GM18951 (cell line): ENCODE results near the gene SLK.

Source experiments
- POLR2A ChIP-seq: IDR thresholded peaks from 4 replicates; pipeline ENCODE4 v1.6.1; 2011; ENCODE audit warnings: mild to moderate bottlenecking; ENCODE audit not compliant: insufficient read length, insufficient read depth; ENCODE audit errors: extremely low read depth
- in situ Hi-C: fragments of 300-500 bp; cut with MboI; formaldehyde crosslinking; loops from one replicate; pipeline ENCODE4 v1.12.0; 2022; ENCODE audit warnings: low sequenced_read_pairs, mixed read lengths, inconsistent platforms; ENCODE audit not compliant: unreplicated experiment

The SLK gene

DNA sequence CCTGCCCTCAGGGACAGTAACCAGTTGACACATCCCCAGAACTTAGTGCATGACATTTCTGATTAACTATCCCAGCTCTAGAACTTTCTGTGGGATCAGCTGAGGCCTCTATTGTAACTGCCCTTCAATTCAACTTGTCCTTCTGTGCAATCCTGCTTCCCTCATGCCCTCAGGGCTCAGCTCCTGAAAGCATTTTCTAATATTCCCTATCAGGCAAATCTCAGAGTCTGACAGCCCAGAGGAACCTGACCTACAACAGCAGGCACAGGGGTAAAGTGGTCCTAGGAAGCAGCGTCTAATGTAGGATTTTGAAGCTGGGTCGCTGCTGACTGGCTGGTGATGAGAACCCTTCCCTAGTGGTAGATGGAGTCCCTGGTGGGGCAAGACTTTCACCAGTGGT lies 35.3 kb upstream of the SLK start:
- TF ChIP-seq POLR2A = no peak
- in situ Hi-C loops = no loop called here

DNA sequence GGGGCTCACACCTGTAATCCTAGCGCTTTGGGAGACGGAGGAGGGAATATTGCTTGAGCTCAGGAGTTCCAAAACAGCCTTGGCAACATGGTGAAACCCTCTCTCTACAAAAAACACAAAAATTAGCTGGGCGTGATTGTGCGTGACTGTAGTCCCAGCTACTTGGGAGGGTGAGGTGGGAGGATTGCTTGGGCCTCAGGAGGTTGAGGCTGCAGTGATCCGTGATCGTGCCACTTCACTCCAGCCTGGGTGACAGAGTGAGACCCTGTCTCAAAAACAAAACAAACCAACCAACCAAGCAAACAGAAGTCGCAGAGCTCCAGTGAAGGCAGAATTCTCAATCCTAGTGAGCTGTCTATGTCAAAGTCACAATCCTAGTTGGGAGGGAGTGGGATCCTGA lies 34.7 kb upstream of the SLK start:
- in situ Hi-C loops = no loop called here

DNA sequence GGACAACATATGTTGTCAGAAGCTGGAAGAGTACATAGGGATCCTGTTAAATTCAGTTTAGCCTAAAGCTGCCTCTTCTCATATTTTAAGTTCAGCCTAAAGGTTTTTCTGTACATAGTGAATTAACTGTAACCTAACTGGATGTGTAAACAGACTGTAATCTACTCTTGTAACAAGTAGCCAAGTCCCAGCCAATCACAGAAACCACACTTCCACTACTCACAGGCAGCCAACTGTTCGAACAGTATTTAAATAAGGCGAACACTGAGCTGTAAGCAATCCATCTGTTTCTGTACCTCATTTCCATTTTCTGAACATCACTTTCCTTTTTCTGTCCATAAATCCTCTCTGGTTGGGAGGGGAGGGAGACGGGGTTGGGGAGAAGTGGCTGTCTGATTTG lies 34.0 kb upstream of the SLK start:
- TF ChIP-seq POLR2A = no peak
- in situ Hi-C loops = no loop called here

More for the DNA sequence above, 34.7 kb upstream of the SLK start:
- TF ChIP-seq POLR2A = no peak

DNA sequence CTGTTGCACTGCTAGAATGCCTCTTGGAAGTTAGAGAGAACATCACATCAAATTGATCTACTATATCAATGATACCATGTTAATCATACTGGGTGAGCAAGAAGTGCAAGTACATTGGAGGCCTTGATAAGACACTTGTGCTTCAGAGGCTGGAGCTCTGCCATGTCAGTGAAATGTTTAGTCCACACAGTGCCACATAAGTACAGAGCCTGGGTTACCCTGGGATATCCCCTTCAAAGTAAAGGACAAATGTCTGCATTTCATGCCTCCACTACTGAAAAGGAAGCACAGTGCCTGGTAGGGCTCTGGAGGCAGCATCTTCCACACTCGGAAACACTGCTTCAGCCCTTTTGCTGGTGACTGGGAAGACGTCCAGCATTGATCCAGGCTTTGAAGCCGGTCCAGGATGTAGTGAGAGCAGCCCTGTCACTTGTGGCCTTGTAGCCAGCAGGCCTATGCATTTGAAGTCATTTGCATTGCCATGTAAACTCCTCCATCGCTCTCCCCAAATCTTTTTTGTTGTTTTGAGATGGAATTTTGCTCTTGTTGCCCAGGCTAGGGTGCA lies 33.3 kb upstream of the SLK start:
- no peak for TF ChIP-seq POLR2A
- in situ Hi-C loops = no loop called here

DNA sequence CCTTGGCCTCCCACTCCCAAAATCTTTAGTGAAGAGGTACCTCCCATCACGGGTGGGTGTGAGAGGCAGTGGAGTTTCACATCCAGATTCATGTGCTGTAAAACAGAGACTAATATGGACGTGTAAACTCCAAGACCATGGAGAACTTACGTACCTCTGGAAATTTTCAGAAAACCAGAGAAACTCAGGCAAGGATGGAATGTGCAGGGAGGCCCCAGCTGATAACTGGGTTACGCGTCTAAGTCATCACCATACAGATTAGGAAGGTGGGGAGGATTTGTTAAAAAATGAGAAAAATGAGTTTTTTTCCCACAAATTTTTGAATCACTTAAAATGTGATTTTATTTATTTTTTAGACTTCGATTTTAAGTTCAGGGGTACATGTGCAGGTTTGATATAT lies 32.6 kb upstream of the SLK start:
- no peak for TF ChIP-seq POLR2A
- in situ Hi-C loops = no loop called here

DNA sequence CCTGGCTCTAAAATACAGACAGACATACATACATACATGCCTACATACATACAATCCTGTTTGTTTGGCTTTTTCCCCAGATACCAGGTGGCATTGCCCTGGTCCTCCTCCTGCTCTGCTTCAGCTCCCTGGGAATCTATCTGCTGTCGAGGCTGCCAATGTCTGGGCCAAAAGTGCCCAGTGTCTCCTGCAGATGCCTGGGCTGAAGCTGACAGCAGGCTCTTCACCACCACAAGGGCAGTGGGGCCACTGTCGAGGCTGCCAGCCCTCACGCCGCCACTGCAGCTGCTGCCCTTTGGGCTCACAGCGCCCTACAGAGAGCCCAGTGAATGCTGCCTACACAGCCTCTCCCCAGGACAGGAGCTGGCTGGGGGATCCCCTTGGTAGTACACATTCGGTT lies 30.9 kb upstream of the SLK start:
- in situ Hi-C loops = no loop called here
- TF ChIP-seq POLR2A = no peak

DNA sequence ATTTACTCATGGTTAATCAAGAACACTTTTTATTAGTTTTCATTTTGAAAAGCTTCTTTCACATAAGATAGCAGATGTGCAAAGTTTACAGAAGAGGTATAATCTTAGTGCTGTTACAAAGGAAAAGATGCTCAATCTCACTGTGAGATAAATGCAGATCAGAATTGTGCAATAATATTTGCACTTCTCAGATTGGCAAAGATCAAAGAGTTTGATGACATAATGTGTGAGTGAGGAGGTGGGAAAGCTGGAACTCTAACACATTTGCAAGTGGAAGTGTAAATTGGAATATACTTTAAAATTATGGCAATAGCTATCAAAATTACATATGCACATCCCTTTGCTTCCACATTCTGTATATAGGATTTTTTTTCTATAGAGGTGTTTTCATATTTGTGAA lies 27.4 kb upstream of the SLK start:
- in situ Hi-C loops = no loop called here
- TF ChIP-seq POLR2A = no peak

DNA sequence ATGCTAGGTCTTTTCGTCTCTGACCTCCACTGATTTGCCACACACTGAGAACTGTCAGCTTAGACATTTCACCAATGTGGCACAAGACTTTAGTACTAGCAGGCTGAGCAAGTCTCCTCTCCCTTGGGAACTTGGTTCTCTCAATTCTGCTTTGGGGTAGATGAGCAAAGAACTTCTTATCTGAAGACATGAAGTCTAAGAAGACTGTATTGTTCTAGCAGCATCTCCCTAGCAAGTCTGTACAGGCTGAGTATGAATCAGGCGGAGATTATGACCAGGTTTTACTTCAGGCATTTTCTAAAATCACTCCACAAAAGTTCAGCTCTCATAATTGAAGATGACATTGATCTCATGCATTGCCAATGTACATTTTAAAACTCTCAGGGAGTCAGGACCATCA lies 25.1 kb upstream of the SLK start:
- in situ Hi-C loops = no loop called here
- no peak for TF ChIP-seq POLR2A

DNA sequence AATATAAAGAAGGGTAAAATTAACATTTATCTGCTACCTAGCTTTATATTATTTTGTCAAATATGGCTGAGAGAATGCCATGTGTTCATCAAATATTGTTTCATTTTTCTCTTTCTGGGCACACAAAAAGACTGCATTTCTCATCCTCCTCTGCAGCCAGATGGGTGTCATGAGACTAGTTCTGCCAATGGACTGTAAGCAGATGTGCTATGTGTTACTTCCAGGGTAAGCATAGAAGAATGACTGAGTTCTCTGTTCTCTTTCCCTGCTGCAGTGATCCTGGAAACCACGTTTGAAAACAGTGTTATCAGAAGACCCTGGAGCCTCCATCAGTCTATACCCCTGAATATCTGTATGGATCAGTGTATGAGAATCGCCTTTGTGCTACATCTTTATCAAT lies 24.1 kb upstream of the SLK start:
- no peak for TF ChIP-seq POLR2A

DNA sequence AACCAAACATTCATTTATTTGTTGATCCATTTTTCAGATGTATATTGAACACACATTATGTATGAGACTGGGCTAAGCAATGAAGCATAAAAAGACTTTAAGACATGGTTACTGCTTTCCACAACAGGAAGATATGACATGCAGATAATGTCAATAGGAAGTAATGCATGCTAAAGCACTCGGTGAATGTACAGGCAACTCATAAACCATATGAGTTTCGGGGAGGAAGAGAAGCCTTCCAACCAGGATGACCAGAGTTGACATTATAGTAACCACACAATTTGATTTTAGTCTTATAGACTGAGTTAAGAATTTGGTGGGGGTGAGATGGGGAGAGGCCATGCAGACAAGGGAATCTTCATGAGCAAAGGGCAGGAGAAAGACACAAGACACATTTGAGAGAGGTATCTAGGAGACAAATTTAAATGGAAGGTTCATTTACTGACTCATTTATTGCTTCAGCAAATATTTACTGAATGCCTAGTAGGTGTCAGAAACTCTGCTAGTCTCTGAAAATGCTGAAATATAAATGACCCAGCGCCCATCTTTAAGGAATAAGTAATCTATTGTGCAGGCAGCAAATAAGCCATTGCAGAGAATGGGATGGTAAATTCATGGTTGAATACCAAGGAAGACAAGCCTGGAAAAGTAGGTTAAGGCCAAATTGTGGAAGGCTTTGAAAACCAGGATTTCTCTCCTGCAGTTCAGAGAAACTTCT lies 19.0 kb upstream of the SLK start:
- TF ChIP-seq POLR2A = no peak
- in situ Hi-C loops = no loop called here

More for the DNA sequence above, 24.1 kb upstream of the SLK start:
- in situ Hi-C loops = no loop called here

DNA sequence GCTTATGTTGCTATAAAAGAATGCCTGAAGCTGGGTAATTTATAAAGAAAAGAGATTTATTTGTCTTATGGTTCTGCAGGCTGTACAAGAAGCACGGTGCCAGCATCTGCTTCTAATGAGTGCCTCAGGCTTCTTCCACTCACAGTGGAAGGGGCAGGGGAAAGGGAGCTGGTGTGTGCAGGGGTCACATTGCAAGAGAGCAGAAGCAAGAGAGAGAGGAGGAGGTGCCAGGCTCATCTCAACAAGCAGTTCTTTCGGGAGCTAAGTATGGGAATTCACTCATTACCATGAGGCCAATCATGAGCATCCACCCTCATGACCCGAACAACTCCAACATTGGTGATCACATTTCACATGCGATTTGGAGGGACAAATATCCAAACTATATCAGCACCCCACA lies 17.2 kb upstream of the SLK start:
- no peak for TF ChIP-seq POLR2A
- in situ Hi-C loops = no loop called here

DNA sequence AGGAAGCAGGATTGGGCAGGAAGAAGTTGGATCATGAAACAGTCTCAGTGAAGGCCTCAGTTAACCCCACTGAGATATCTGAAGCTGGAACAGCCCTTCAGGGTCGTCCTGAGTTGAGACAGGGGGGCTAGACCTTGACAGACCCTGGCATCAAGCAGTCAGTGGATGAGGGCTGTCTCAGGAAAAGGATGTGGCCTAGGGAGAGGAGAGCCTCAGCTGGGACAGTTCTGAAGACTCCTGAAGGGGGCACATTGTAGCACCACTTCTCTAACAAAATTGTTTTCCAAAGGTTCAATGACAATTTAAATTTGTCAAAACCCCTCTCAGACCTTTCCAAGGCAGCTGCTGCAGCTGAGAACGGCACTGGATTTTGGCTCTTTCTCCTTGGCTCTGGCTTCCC lies 15.8 kb upstream of the SLK start:
- in situ Hi-C loops = no loop called here
- no peak for TF ChIP-seq POLR2A

DNA sequence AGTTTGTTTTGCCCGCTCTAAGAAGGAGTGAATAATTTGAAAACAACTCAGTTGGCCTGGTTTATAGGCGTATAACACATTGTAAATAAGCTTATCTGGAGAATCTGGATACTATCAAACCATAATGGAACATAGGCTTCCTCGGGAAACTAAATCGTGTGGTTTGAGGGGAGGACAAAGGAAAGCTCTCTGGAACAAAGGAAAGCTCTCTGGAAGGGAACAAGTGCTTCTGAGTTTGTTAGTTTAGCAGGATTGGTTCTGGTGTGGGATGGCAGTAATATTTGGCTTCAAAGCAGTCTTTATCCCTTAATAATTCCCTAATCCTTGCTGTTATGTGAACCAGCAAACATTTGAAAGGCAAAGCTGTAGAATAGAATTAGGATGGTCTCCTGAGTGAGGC lies 15.0 kb upstream of the SLK start:
- TF ChIP-seq POLR2A = no peak

DNA sequence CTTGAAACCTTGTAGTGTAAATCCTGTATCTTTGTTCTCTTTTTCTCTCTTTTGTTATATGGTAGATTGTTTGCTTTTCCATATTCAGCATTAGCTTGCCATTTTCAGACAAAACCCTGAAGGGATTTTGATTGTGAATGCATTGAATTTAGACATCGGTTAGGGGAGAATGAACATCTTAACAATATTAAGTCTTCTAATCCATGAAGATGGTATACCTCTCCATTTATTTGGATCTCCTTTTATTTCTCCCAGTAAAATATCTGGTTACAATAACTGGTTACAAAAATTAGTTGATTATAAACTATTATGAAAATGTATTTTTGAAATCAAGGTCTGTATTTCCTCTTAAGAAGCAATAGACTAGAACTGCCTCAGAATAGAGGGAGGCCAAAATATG lies 12.4 kb upstream of the SLK start:
- TF ChIP-seq POLR2A = no peak
- in situ Hi-C loops = no loop called here

More for the DNA sequence above, 15.0 kb upstream of the SLK start:
- in situ Hi-C loops = no loop called here
